Uterus (tissue), 4 donors: Measurements from ENCODE around the gene DUOX1. TPM values are rescaled to one million over a fixed set of nuclear protein-coding genes. Genes with fewer than 3 reads are reported as not detected.
A peak's percentile ranks its signal among the peaks of the same experiment; 100 is the strongest.
"Not testable (repeated sequence)": the region's sequence is repeated elsewhere in the genome, so short reads cannot be mapped to it uniquely, and the experiment has no call there.

Experiments
- DNase-seq, 2 donors: peaks; one replicate each; pipeline ENCODE4 v3.0.0-alpha.2; 2019 to 2020
- H3K27ac ChIP-seq, 2 donors: fragments of 200-600 bp; sonication (generic); 1 replicate in 1 of 2; 2 replicates in 1 of 2; pipeline ENCODE4 v1.5.1; 2016 to 2018
- H3K27me3 ChIP-seq, 2 donors: fragments of 200-600 bp; sonication (generic); one replicate each; pipeline ENCODE4 v1.5.1; 2018 to 2019; ENCODE audit warnings: control low read depth in 1 of 2
- H3K36me3 ChIP-seq, 2 donors: fragments of 200-600 bp; sonication (generic); one replicate each; pipeline ENCODE4 v1.5.1; 2019; ENCODE audit warnings: control low read depth in 1 of 2
- H3K4me1 ChIP-seq, 2 donors: fragments of 200-600 bp; sonication (generic); one replicate each; pipeline ENCODE4 v1.5.1; 2018 to 2019; ENCODE audit warnings: control low read depth in 1 of 2
- H3K4me3 ChIP-seq, 2 donors: fragments of 200-600 bp; sonication (generic); 1 replicate in 1 of 2; 2 replicates in 1 of 2; pipeline ENCODE4 v1.5.1; 2018 to 2019; ENCODE audit warnings: mild to moderate bottlenecking in 1 of 2
- H3K9me3 ChIP-seq, 2 donors: fragments of 200-600 bp; sonication (generic); one replicate each; pipeline ENCODE4 v1.5.1; 2019; ENCODE audit warnings: control low read depth in 1 of 2
- CTCF ChIP-seq, 4 experiments: fragments of 200-600 bp in 2 of 4; fragments of 450-650 bp in 2 of 4; sonication (generic) in 2 of 4; IDR thresholded peaks; one replicate each; pipeline ENCODE4 v1.5.1; 2016 to 2019; ENCODE audit warnings: antibody characterized with exemption in 4 of 4, mild to moderate bottlenecking in 2 of 4, moderate library complexity in 1 of 4
- POLR2A ChIP-seq, 2 donors: fragments of 450-650 bp; IDR thresholded peaks; one replicate each; pipeline ENCODE4 v1.6.1; 2016; ENCODE audit warnings: antibody characterized with exemption in 2 of 2, mild to moderate bottlenecking in 1 of 2, moderate library complexity in 1 of 2
- intact Hi-C: fragments of 100-400 bp; cut with DNase I; formaldehyde crosslinking; loops from one replicate; pipeline ENCODE4 v1.15.1; 2023; ENCODE audit warnings: low total_unique reads
- total RNA-seq, 4 donors: library from RNA; depleted of rRNA in 3 of 4; stranded (reverse); fragments of >200 nt in 3 of 4; gene quantifications; one replicate each; pipeline versions ENCODE4 v1.1.0 to v1.2.4, GENCODE V29; 2014 to 2023
- donor health status: DM: yes; HTN: yes; CAD: no.

Gene DUOX1
- total RNA-seq, 4 donors from 2014 or later, result 0.24 to 1.3 (median 0.26) TPM; not detected in 1

- Histone ChIP-seq H3K4me3 (no peak overlapping the region), H3K27me3 (peaks cover 8 to 16% of the 10 kb centered on the region in 2 donors), H3K9me3 (no peaks in the 10 kb centered on the region), H3K27ac (no peak overlapping the region), H3K36me3 (no peaks in the 10 kb centered on the region), H3K4me1 (peaks cover 0 to 3% of the 10 kb centered on the region in 2 donors)
- DNase-seq, result no peak
- TF ChIP-seq POLR2A (IDR thresholded peaks at IDR 0.05), result no peak
- TF ChIP-seq CTCF (IDR thresholded peaks at IDR 0.05), result no peak
- intact Hi-C loops, result no loop called here
Observed at GRCh38 chr15:45134046-45134445, 4.3 kb downstream of the DUOX1 start.

GRCh38 chr15:45134682-45135604, 5.1 kb downstream of the DUOX1 start:
- no peak for DNase-seq
- peaks cover 0 to 3% of the 10 kb centered on the region in 2 donors for H3K4me1 ChIP-seq
- intact Hi-C loops, result no loop called here
- no peak overlapping the region for H3K27ac ChIP-seq
- TF ChIP-seq POLR2A (IDR thresholded peaks at IDR 0.05) (no peak), CTCF (IDR thresholded peaks at IDR 0.05) (no peak)
- H3K4me3 ChIP-seq, result peak overlapping the region in 1 of 2 donors; percentile 21
- no peaks in the 10 kb centered on the region for H3K36me3 ChIP-seq
- H3K27me3 ChIP-seq, result peaks cover 8 to 16% of the 10 kb centered on the region in 2 donors
- no peaks in the 10 kb centered on the region for H3K9me3 ChIP-seq

- H3K4me1 ChIP-seq, H3K9me3 ChIP-seq, DNase-seq, H3K36me3 ChIP-seq, H3K27ac ChIP-seq, H3K4me3 ChIP-seq, intact Hi-C loops: not testable (repeated sequence)
- peaks cover 8 to 16% of the 10 kb centered on the region in 2 donors for H3K27me3 ChIP-seq
Observed at GRCh38 chr15:45135705-45136377, 6.0 kb downstream of the DUOX1 start.

- no peak overlapping the region for H3K4me3 ChIP-seq
- DNase-seq, result no peak
- intact Hi-C loops, result no loop called here
- TF ChIP-seq POLR2A (IDR thresholded peaks at IDR 0.05) (no peak), CTCF (IDR thresholded peaks at IDR 0.05) (no peak)
- no peaks in the 10 kb centered on the region for H3K9me3 ChIP-seq
- no peaks in the 10 kb centered on the region for H3K36me3 ChIP-seq
- no peak overlapping the region for H3K27ac ChIP-seq
- peaks cover 0 to 3% of the 10 kb centered on the region in 2 donors for H3K4me1 ChIP-seq
- peaks cover 8 to 16% of the 10 kb centered on the region in 2 donors for H3K27me3 ChIP-seq
Observed at GRCh38 chr15:45136378-45136764, 6.6 kb downstream of the DUOX1 start.

- Histone ChIP-seq H3K36me3 (no peaks in the 10 kb centered on the region), H3K9me3 (no peaks in the 10 kb centered on the region), H3K4me1 (peaks cover 0 to 3% of the 10 kb centered on the region in 2 donors), H3K4me3 (no peak overlapping the region), H3K27ac (no peak overlapping the region), H3K27me3 (peaks cover 8 to 16% of the 10 kb centered on the region in 2 donors)
- intact Hi-C loops, result no loop called here
- TF ChIP-seq POLR2A (IDR thresholded peaks at IDR 0.05) (no peak), CTCF (IDR thresholded peaks at IDR 0.05) (no peak)
- DNase-seq, result no peak
Observed at GRCh38 chr15:45137703-45138102, 7.9 kb downstream of the DUOX1 start.
